Fibroblast of gingiva (primary cell): ENCODE measurements around the gene ZNF394.

Experiments
- DNase-seq: peaks from one replicate; pipeline ENCODE4 v3.0.0-alpha.2; 2011; ENCODE audit warnings: low read depth

ZNF394 gene

DNA sequence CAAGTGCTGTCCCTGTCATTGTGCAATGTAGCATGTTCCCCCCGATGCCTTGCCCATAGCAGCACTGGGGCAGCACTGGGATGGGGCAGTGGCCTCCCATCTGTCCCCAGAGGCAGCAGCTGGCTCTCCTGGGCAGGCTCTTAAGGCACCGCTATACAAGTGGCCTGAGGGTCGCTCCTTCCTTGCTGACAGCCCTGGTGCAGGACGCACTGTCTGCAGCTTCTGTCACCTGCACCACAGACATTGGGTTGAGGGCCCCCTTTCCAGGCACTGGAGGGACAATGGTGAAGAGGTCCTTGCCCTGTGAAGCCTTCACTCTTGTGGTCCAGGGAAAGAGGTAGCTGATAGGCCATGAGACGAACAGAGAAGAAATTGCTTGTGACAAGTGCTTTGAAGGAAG, 50.8 kb downstream of the ZNF394 start:
- no peak for DNase-seq

DNA sequence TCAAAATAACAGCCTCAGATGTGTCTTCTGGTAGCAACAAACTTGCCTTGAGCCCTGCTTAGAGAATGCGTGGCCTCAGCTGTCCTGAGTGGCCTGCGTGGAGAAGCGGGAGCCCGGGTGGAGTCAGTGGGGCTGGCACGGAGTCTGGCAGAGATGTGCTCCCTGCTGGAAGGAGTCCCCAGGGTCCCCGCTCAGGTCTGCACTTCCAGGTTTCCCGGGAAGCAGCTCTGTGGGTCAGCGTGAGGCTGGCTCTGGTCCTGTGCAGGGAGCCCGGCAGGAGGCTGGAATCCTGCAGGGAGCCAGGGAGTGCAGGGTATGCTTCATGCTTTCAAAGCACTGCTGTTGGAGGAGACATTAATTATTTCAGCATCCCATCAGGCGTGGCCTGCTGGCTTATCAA, 51.2 kb downstream of the ZNF394 start:
- no peak for DNase-seq

DNA sequence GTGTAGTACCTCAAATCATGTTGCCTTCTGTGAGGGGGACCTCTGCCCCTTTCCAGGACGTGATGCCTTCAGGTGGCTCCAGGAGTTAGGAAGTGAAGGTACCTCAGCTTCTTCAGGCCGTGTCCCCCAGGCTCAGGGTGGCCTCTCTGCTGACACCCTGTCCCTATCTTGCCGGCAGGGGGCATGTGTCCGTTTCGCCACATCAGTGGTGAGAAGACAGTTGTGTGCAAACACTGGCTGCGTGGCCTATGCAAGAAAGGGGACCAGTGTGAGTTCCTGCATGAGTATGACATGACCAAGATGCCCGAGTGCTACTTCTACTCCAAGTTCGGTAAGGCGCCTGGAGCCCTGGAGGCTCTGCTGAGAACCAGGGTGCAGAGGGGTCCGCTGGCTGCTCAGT, 52.1 kb downstream of the ZNF394 start:
- DNase-seq: no peak

DNA sequence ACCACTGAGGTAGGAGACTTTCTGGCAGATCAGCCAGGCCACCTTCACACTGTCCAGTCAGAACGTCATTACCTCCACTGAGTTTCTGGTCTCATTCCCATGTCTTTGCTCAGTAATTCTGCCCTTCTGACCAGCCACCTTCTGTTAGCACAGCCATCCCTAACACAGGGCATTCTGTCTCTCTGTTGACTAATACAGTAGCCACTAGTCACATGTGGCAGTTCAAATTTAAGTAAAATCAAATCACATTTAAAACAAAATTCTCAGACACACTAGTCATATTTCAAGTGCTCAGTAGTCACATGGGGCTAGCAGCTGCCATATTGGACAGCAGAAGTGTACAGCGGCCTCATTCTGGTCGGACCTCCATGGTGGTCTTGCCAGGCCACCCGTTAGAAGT, 54.0 kb downstream of the ZNF394 start:
- no peak for DNase-seq
